A172 (cell line): ENCODE results near the gene PAQR5. TPM values are rescaled to one million over a fixed set of nuclear protein-coding genes. Genes with fewer than 3 reads are reported as not detected.
A peak's percentile ranks its signal among the peaks of the same experiment; 100 is the strongest.

Experiments used
- DNase-seq: peaks from one replicate; pipeline ENCODE4 v3.0.0-alpha.2; 2015; ENCODE audit warnings: low spot score
- total RNA-seq: library from RNA; depleted of rRNA; stranded (reverse); fragments of >200 nt; shearing (Covaris generic); gene quantifications from 2 replicates; pipeline ENCODE4 v1.2.3, GENCODE V29; 2014

PAQR5 gene
- total RNA-seq, 1 experiment from 2014 or later = 5.3 TPM

GRCh38 chr15:69392352-69392751, 93.6 kb downstream of the PAQR5 start:
- DNase-seq = peak; percentile 28

- peak; percentile 44 for DNase-seq
Measured at GRCh38 chr15:69393831-69394491, 95.2 kb downstream of the PAQR5 start.

- peak; percentile 68 for DNase-seq
Measured at GRCh38 chr15:69394556-69395282, 96.0 kb downstream of the PAQR5 start.

GRCh38 chr15:69395460-69395859, 96.7 kb downstream of the PAQR5 start:
- no peak for DNase-seq

- no peak for DNase-seq
Measured at GRCh38 chr15:69395991-69396390, 97.3 kb downstream of the PAQR5 start.

GRCh38 chr15:69398491-69398891, 99.8 kb downstream of the PAQR5 start:
- DNase-seq = no peak

- no peak for DNase-seq
Measured at GRCh38 chr15:69400850-69401249, 102.1 kb downstream of the PAQR5 start.

- no peak for DNase-seq
Measured at GRCh38 chr15:69402816-69403215, 104.1 kb downstream of the PAQR5 start.

- DNase-seq = peak; percentile 77
Measured at GRCh38 chr15:69403594-69403993, 104.9 kb downstream of the PAQR5 start.

- DNase-seq = no peak
Measured at GRCh38 chr15:69405110-69405509, 106.4 kb downstream of the PAQR5 start.

GRCh38 chr15:69407719-69408400, 109.1 kb downstream of the PAQR5 start:
- DNase-seq = no peak

- no peak for DNase-seq
Measured at GRCh38 chr15:69408841-69409240, 110.1 kb downstream of the PAQR5 start.

- DNase-seq = peak; percentile 75
Measured at GRCh38 chr15:69410248-69410874, 111.6 kb downstream of the PAQR5 start.

- no peak for DNase-seq
Measured at GRCh38 chr15:69412274-69412673, 113.6 kb downstream of the PAQR5 start.

GRCh38 chr15:69412701-69413100, 114.0 kb downstream of the PAQR5 start:
- no peak for DNase-seq

GRCh38 chr15:69413822-69414700, 115.3 kb downstream of the PAQR5 start, which contains the start of gene KIF23:
Gene KIF23, plus strand, starts transcription at chr15:69414349. Its CDS starts 117 bp downstream, at chr15:69414466.
- peak; percentile 89 for DNase-seq

GRCh38 chr15:69414701-69415167, 116.0 kb downstream of the PAQR5 start:
- DNase-seq = peak; percentile 77

- DNase-seq = no peak
Measured at GRCh38 chr15:69415381-69415780, 116.7 kb downstream of the PAQR5 start.

GRCh38 chr15:69417581-69417980, 118.9 kb downstream of the PAQR5 start:
- no peak for DNase-seq

- no peak for DNase-seq
Measured at GRCh38 chr15:69421498-69421897, 122.8 kb downstream of the PAQR5 start.

- no peak for DNase-seq
Measured at GRCh38 chr15:69422336-69422895, 123.7 kb downstream of the PAQR5 start.
